GM12878 (cell line): ENCODE results near the gene SHD. TPM values are rescaled to one million over a fixed set of nuclear protein-coding genes. Genes with fewer than 3 reads are reported as not detected.

ENCODE experiments used
- ATAC-seq: fragments of 200-7000 bp; cut with Tn5 transposase; 3 replicates; pipeline ENCODE4 v1.9.1; 2020; ENCODE audit warnings: mild to moderate bottlenecking, moderate library complexity
- BruUV-seq: library from RNA; stranded (reverse); fragments of 400-500 nt; replicated peaks from 2 replicates; lab custom pipeline; 2021; lab: Mats Ljungman, UMichigan
- CTCF ChIA-PET: fragments of 300-600 bp; sonication (Branson Sonifier 250); formaldehyde crosslinking; extraction: SDS; loops from one replicate; lab custom pipeline; 2021; ENCODE audit warnings: inconsistent platforms; lab: Yijun Ruan, JAX
- POLR2A ChIA-PET: fragments of 350-600 bp; formaldehyde crosslinking; extraction: SDS; loops from one replicate; lab custom pipeline; 2021; ENCODE audit warnings: inconsistent platforms; lab: Charles Lee
- RAD21 ChIA-PET: fragments of 300-600 bp; sonication (Branson Sonifier 250); formaldehyde crosslinking; loops from one replicate; lab custom pipeline; 2023; ENCODE audit warnings: antibody characterized with exemption; ENCODE audit not compliant: unreplicated experiment; lab: Charles Lee
- SMC1A ChIA-PET: fragments of 300-600 bp; sonication (Branson Sonifier 250); formaldehyde crosslinking; loops from one replicate; lab custom pipeline; 2023; ENCODE audit not compliant: unreplicated experiment, uncharacterized antibody; lab: Charles Lee
- DNase-seq: peaks from one replicate; pipeline ENCODE4 v3.0.0-alpha.2; 2011; ENCODE audit warnings: low read depth, low spot score
- FAIRE-seq: peaks from 3 replicates; lab custom pipeline; 2011; peaks lifted over from hg19 to GRCh38; lab: Jason Lieb, UNC
- H2AFZ ChIP-seq: 2 replicates; pipeline ENCODE4 v1.6.0; 2011; ENCODE audit warnings: low read depth, low read length, control low read depth; ENCODE audit not compliant: control insufficient read depth
- H3K27ac ChIP-seq: 2 replicates; pipeline ENCODE4 v1.5.1; 2011; ENCODE audit warnings: control low read depth; ENCODE audit not compliant: control insufficient read depth, insufficient read depth
- H3K27me3 ChIP-seq, 2 experiments: replicated peaks in 1 of 2; 2 replicates each; pipeline versions ENCODE4 v1.6.0 to v1.6.1; 2011; ENCODE audit warnings: low read length in 1 of 2; ENCODE audit not compliant: control insufficient read depth in 2 of 2, insufficient read depth in 2 of 2
- H3K36me3 ChIP-seq, 2 experiments: 2 replicates each; pipeline ENCODE4 v1.5.1; 2011; ENCODE audit warnings: low read length in 1 of 2; ENCODE audit not compliant: control insufficient read depth in 2 of 2, insufficient read depth in 2 of 2
- H3K4me1 ChIP-seq: 2 replicates; pipeline ENCODE4 v1.6.1; 2011; ENCODE audit warnings: mild to moderate bottlenecking, low read length, moderate library complexity, mixed read lengths; ENCODE audit not compliant: control insufficient read depth, insufficient read depth
- H3K4me2 ChIP-seq: 2 replicates; pipeline ENCODE4 v1.6.0; 2011; ENCODE audit warnings: control low read depth; ENCODE audit not compliant: control insufficient read depth, insufficient read depth
- H3K4me3 ChIP-seq: fragments of 200-600 bp; sonication (generic); 2 replicates; pipeline ENCODE4 v1.5.1; 2016
- H3K79me2 ChIP-seq: 2 replicates; pipeline ENCODE4 v1.6.0; 2011; ENCODE audit warnings: low read length; ENCODE audit not compliant: control insufficient read depth, insufficient read depth
- H3K9ac ChIP-seq: 2 replicates; pipeline ENCODE4 v1.8.0; 2011; ENCODE audit warnings: low read length, control low read depth, mixed read lengths; ENCODE audit not compliant: control insufficient read depth, insufficient read depth
- H3K9me3 ChIP-seq: replicated peaks from 3 replicates; pipeline ENCODE4 v1.5.1; 2011; ENCODE audit warnings: mild to moderate bottlenecking, low read length; ENCODE audit not compliant: control insufficient read depth, insufficient read depth
- H4K20me1 ChIP-seq: 2 replicates; pipeline ENCODE4 v1.6.0; 2011; ENCODE audit not compliant: control insufficient read depth, insufficient read depth
- CHD4 ChIP-seq: fragments of 200-600 bp; sonication (generic); IDR thresholded peaks from 2 replicates; pipeline ENCODE4 v1.6.1; 2016; ENCODE audit warnings: mild to moderate bottlenecking
- CUX1 ChIP-seq: IDR thresholded peaks from 2 replicates; pipeline ENCODE4 v1.6.1; 2012; ENCODE audit warnings: improper control_type of control experiment, low read depth, low read length; ENCODE audit not compliant: insufficient replicate concordance
- EZH2 ChIP-seq: IDR thresholded peaks from 2 replicates; pipeline ENCODE4 v1.6.1; 2012; ENCODE audit warnings: low read depth, mild to moderate bottlenecking, control low read depth, inconsistent platforms, low read length, borderline replicate concordance; ENCODE audit not compliant: control insufficient read depth
- FOXK2 ChIP-seq: fragments of 450-650 bp; IDR thresholded peaks from 2 replicates; pipeline ENCODE4 v1.6.1; 2017; ENCODE audit warnings: mild to moderate bottlenecking, moderate library complexity
- KAT2A ChIP-seq: conservative IDR thresholded peaks from 2 replicates; pipeline ENCODE4 v1.6.1; 2011; ENCODE audit warnings: low read depth, low read length; ENCODE audit not compliant: control insufficient read depth
- NR2F1 ChIP-seq: fragments of 450-650 bp; conservative IDR thresholded peaks from 2 replicates; pipeline ENCODE4 v1.6.1; 2017; ENCODE audit warnings: mild to moderate bottlenecking
- PBX3 ChIP-seq: IDR thresholded peaks from 2 replicates; pipeline ENCODE4 v1.6.1; 2011; ENCODE audit warnings: mild to moderate bottlenecking, low read depth, low read length, moderate library complexity; ENCODE audit not compliant: insufficient replicate concordance
- SIX5 ChIP-seq: IDR thresholded peaks from 2 replicates; pipeline ENCODE4 v1.6.1; 2011; ENCODE audit warnings: mild to moderate bottlenecking, low read depth, low read length, moderate library complexity; ENCODE audit not compliant: severe bottlenecking
- SPI1 ChIP-seq: IDR thresholded peaks from 2 replicates; pipeline ENCODE4 v1.6.1; 2011; ENCODE audit warnings: low read depth, mild to moderate bottlenecking, low read length, moderate library complexity, borderline replicate concordance; ENCODE audit not compliant: insufficient read depth
- ZBTB33 ChIP-seq: fragments of 450-650 bp; IDR thresholded peaks from 2 replicates; pipeline ENCODE4 v1.6.1; 2017; ENCODE audit warnings: mild to moderate bottlenecking
- ZNF592 ChIP-seq: fragments of 450-650 bp; IDR thresholded peaks from 2 replicates; pipeline ENCODE4 v1.6.1; 2017; ENCODE audit warnings: mild to moderate bottlenecking, moderate library complexity
- WGBS: methylation state at CpG from one replicate; pipeline ENCODE4 v1.1.6; 2016; ENCODE audit warnings: low lambda C conversion rate; ENCODE audit not compliant: insufficient replicate concordance, insufficient coverage; ENCODE audit errors: missing lambda C conversion rate; 5-methylcytosine and 5-hydroxymethylcytosine counted together
- in situ Hi-C: fragments of 300-500 bp; cut with MboI; formaldehyde crosslinking; loops from 9 replicates; pipeline ENCODE4 v1.14.3; 2018; ENCODE audit warnings: mixed read lengths
- intact Hi-C: fragments of 100-400 bp; cut with micrococcal nuclease; formaldehyde crosslinking; loops from one replicate; pipeline ENCODE4 v1.14.2; 2022; ENCODE audit not compliant: unreplicated experiment
- polyA plus RNA-seq, 11 experiments: library from polyadenylated mRNA; depleted of rRNA in 4 of 11; unstranded in 6 of 11; stranded (reverse) in 5 of 11; fragments of >200 nt; fragmentation: Nextera tagmentation in 4 of 11; fragmentation: Illumina TruSeq in 1 of 11; extraction: Ambion mirVana in 4 of 11; extraction: Trizol in 1 of 11; gene quantifications; 1 replicate in 1 of 11; 2 replicates in 10 of 11; pipeline versions ENCODE4 v1.2.1 to v1.2.3, GENCODE V29; 2011 to 2016; ENCODE audit warnings: inconsistent platforms in 2 of 11, missing spikeins in 2 of 11, low read depth in 1 of 11
- total RNA-seq, 4 experiments: library from RNA; depleted of rRNA in 3 of 4; stranded (reverse); fragments of >200 nt in 3 of 4; fragmentation: Illumina TruSeq in 1 of 4; extraction: Trizol in 1 of 4; gene quantifications; 2 replicates each; pipeline versions ENCODE4 v1.2.1 to v1.2.3, GENCODE V29; 2013 to 2021

The SHD gene
- total and polyA plus RNA-seq, 10 of the 15 experiments (the other 5 are each of a cell fraction or from before 2014, with no cell fraction given) = 0.09 TPM; not detected in 9

- ChIA-PET CTCF (interaction anchor here (1.6 kb wide), 1 partner anchor 35 kb away, joined by 6 read pairs; no protein-coding TSS in a partner anchor), RAD21 (no interaction called here), POLR2A (no interaction called here), SMC1A (no interaction called here)
- BruUV-seq = no TSS peak
- Histone ChIP-seq H2AFZ (no peak within 1 kb of the TSS), H3K4me2 (no peak within 1 kb of the TSS), H4K20me1 (no peaks in the 10 kb centered on the region), H3K36me3 (no peaks in the 10 kb centered on the region), H3K4me1 (no peaks in the 10 kb centered on the region), H3K27me3 (no peaks in the 10 kb centered on the region), H3K4me3 (no peak within 1 kb of the TSS), H3K9me3 (no peaks in the 10 kb centered on the region), H3K9ac (no peak within 1 kb of the TSS), H3K79me2 (no peaks in the 10 kb centered on the region), H3K27ac (no peak within 1 kb of the TSS)
- intact Hi-C loops = no loop called here
- DNase-seq (no peak), FAIRE-seq (no peak), ATAC-seq (no peak)
- WGBS = 19% methylated on average over 8 of the region's 8 CpGs
- in situ Hi-C loops = no loop called here
- TF ChIP-seq ZNF592 = no peak
- TF ChIP-seq EZH2 = no peak
- TF ChIP-seq FOXK2 = no peak
- TF ChIP-seq PBX3 = no peak
- no peak for TF ChIP-seq CUX1
- TF ChIP-seq KAT2A = no peak
- TF ChIP-seq ZBTB33 = no peak
- no peak for TF ChIP-seq SPI1
- no peak for TF ChIP-seq CHD4
- TF ChIP-seq NR2F1 = no peak
- TF ChIP-seq SIX5 = no peak
Measured at GRCh38 chr19:4302243-4302640, 23.2 kb downstream of the SHD start, which contains the start of gene TMIGD2. Gene TMIGD2, minus strand, starts transcription at chr19:4302389. Its CDS starts 4 bp downstream, at chr19:4302385.
